OCI-LY7 (cell line): Measurements from ENCODE around the gene METTL17.

Source experiments
- CTCF ChIP-seq: fragments of 200-600 bp; sonication (generic); conservative IDR thresholded peaks from 2 replicates; pipeline ENCODE4 v1.5.1; 2014; ENCODE audit warnings: mild to moderate bottlenecking, antibody characterized with exemption, low read length, moderate library complexity, mixed read lengths
- EZH2phosphoT487 ChIP-seq: fragments of 200-600 bp; sonication (generic); IDR thresholded peaks from 2 replicates; pipeline ENCODE4 v1.6.1; 2018; ENCODE audit warnings: low read depth, borderline replicate concordance, mild to moderate bottlenecking, mixed run types, antibody characterized with exemption, low read length, moderate library complexity, mixed read lengths

- TF ChIP-seq CTCF (no peak), EZH2phosphoT487 (no peak)
Measured at GRCh38 chr14:21022686-21023085, 32.9 kb downstream of the METTL17 start.
